A549 treated with GW870086 at 1 μM for 4 hours (cell line): ENCODE data around the gene SPACA4. TPM values are rescaled to one million over a fixed set of nuclear protein-coding genes. Genes with fewer than 3 reads are reported as not detected.

Source experiments
- total RNA-seq: library from RNA; stranded (reverse); fragments of 200-300 nt; extraction: Qiagen RNA extraction; gene quantifications from 5 replicates; pipeline ENCODE4 v1.2.3, GENCODE V29; 2022; ENCODE audit warnings: low read depth

The SPACA4 gene, protein sequence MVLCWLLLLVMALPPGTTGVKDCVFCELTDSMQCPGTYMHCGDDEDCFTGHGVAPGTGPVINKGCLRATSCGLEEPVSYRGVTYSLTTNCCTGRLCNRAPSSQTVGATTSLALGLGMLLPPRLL
- total RNA-seq = 0.31 TPM in 1 of 5 replicates, not detected in the others

GRCh38 chr19:48606463-48607358, at the start of gene SPACA4:
Gene SPACA4, plus strand, starts transcription at chr19:48606742. Its CDS starts 237 bp downstream, at chr19:48606979.

GRCh38 chr19:48614436-48615230, 8.1 kb downstream of the SPACA4 start, which contains the start of gene FAM83E:
Gene FAM83E, minus strand, starts transcription at chr19:48615076. Its CDS starts 1,704 bp downstream, at chr19:48613372.

GRCh38 chr19:48618916-48619691, 12.6 kb downstream of the SPACA4 start, which contains the start of the genes RPL18 and SPHK2:
Gene RPL18, minus strand, starts transcription at chr19:48619178. Its CDS starts 35 bp downstream, at chr19:48619143.
Gene SPHK2, plus strand, starts transcription at chr19:48619506. Its CDS starts 1,009 bp downstream, at chr19:48620515.

GRCh38 chr19:48636859-48637448, 30.4 kb downstream of the SPACA4 start, which contains the start of gene DBP:
Gene DBP, minus strand, starts transcription at chr19:48637379. Its CDS starts 385 bp downstream, at chr19:48636994.

GRCh38 chr19:48646001-48646721, 39.6 kb downstream of the SPACA4 start, which contains the start of gene CA11:
Gene CA11, minus strand, starts transcription at chr19:48646187. Its CDS starts 555 bp downstream, at chr19:48645632.

Other genes with a start within 250 kb of the SPACA4 start
- 3.0 to 5.6 TPM (median 4.7 TPM) in 5 replicates for gene TMEM143, start 242.8 kb upstream of the SPACA4 start, total RNA-seq
- gene SYNGR4, start 242.4 kb upstream of the SPACA4 start, total RNA-seq = 3.2 to 6.0 TPM (median 4.1 TPM) in 5 replicates
- gene KDELR1, start 215.2 kb upstream of the SPACA4 start, total RNA-seq = 349 to 445 TPM (median 427 TPM) in 5 replicates
- 6.9 to 10.3 TPM (median 9.5 TPM) in 5 replicates for gene GRIN2D, start 213.1 kb upstream of the SPACA4 start, total RNA-seq
- gene GRWD1, start 160.8 kb upstream of the SPACA4 start, total RNA-seq = 94.7 to 125 TPM (median 108 TPM) in 5 replicates
- 0.97 to 2.1 TPM (median 1.3 TPM) in 5 replicates for gene KCNJ14, start 151.2 kb upstream of the SPACA4 start, total RNA-seq
- 51.9 to 62.0 TPM (median 60.1 TPM) in 5 replicates for gene CYTH2, start 137.4 kb upstream of the SPACA4 start, total RNA-seq
- gene LMTK3, start 94.9 kb upstream of the SPACA4 start, total RNA-seq = 3.0 to 6.3 TPM (median 5.3 TPM) in 5 replicates
- gene SULT2B1, start 54.6 kb upstream of the SPACA4 start, total RNA-seq = 12.4 to 18.3 TPM (median 16.6 TPM) in 5 replicates
- 0.08 to 0.63 TPM (median 0.18 TPM) in 5 replicates for gene FAM83E, start 8.3 kb downstream of the SPACA4 start, total RNA-seq
- 3,056 to 3,829 TPM (median 3,206 TPM) in 5 replicates for gene RPL18, start 12.4 kb downstream of the SPACA4 start, total RNA-seq
- 12.0 to 16.9 TPM (median 13.6 TPM) in 5 replicates for gene SPHK2, start 12.8 kb downstream of the SPACA4 start, total RNA-seq
- gene DBP, start 30.6 kb downstream of the SPACA4 start, total RNA-seq = 1.1 to 2.5 TPM (median 2.0 TPM) in 5 replicates
- gene CA11, start 39.4 kb downstream of the SPACA4 start, total RNA-seq = 8.9 to 12.7 TPM (median 11.1 TPM) in 5 replicates
- 0.08 to 0.29 TPM (median 0.17 TPM) in 5 replicates for gene NTN5, start 66.3 kb downstream of the SPACA4 start, total RNA-seq
- gene FUT2, start 89.2 kb downstream of the SPACA4 start, total RNA-seq = not detected in 5 replicates
- gene MAMSTR, start 113.0 kb downstream of the SPACA4 start, total RNA-seq = 0.30 to 0.50 TPM (median 0.41 TPM) in 5 replicates
- 0.51 to 0.67 TPM (median 0.56 TPM) in 5 replicates for gene RASIP1, start 133.9 kb downstream of the SPACA4 start, total RNA-seq
- not detected in 5 replicates for gene IZUMO1, start 140.2 kb downstream of the SPACA4 start, total RNA-seq
- gene FUT1, start 145.9 kb downstream of the SPACA4 start, total RNA-seq = 0.03 to 0.10 TPM (median 0.08 TPM) in 5 replicates
- gene FGF21, start 148.8 kb downstream of the SPACA4 start, total RNA-seq = not detected in 5 replicates
- gene BCAT2, start 204.3 kb downstream of the SPACA4 start, total RNA-seq = 50.8 to 62.8 TPM (median 58.1 TPM) in 5 replicates
- gene HSD17B14, start 229.7 kb downstream of the SPACA4 start, total RNA-seq = 12.3 to 16.2 TPM (median 13.0 TPM) in 5 replicates